Measurements from ENCODE around the gene LCAT. TPM values are rescaled to one million over a fixed set of nuclear protein-coding genes. Genes with fewer than 3 reads are reported as not detected.
"Not testable (repeated sequence)": the region's sequence is repeated elsewhere in the genome, so short reads cannot be mapped to it uniquely, and the experiment has no call there.

The LCAT gene
- total and polyA plus RNA-seq, 4 donors, result 45.7 to 201 (median 113) TPM

- TF ChIP-seq MAX (IDR thresholded peaks at IDR 0.05), result no peak
- no peak for TF ChIP-seq FOXA2 (IDR thresholded peaks at IDR 0.05)
- TF ChIP-seq JUND (IDR thresholded peaks at IDR 0.05), result no peak
- no peak for TF ChIP-seq GABPA (IDR thresholded peaks at IDR 0.05 in 1 of 2, conservative IDR thresholded peaks at IDR 0.05 in 1 of 2)
- TF ChIP-seq HNF4G (IDR thresholded peaks at IDR 0.05), result peak; percentile 42
- TF ChIP-seq RAD21 (IDR thresholded peaks at IDR 0.05), result peak in 1 of 2 donors; percentile 13
- TF ChIP-seq EGR1 (IDR thresholded peaks at IDR 0.05; ENCODE audit: low read depth in 2 of 2), result no peak
- no peak for TF ChIP-seq TAF1 (conservative IDR thresholded peaks at IDR 0.05)
Measured at GRCh38 chr16:67915831-67916723, 27.8 kb downstream of the LCAT start (continued).

DNA sequence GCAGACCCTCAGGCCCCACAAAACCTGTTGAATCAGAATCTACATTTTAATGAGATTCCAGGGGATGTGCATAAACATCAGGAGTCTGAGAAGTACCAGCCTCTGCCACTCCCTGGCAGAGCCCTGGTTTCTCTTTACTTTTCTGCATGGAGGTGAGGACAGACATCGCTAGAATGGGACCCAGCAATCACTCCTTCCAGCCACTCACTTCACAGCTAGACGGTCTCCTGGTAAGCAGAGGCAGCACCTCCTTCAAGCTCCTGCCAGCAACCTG, 28.5 kb downstream of the LCAT start:
- Histone ChIP-seq H3K4me1 (ENCODE audit: control insufficient read depth in 4 of 4, insufficient read depth in 4 of 4, low read length in 3 of 4) (peaks cover 11 to 35% (median 26%) of the 10 kb centered on the region in 4 donors), H3K36me3 (ENCODE audit: control insufficient read depth in 4 of 4, insufficient read depth in 3 of 4, low read depth in 1 of 4, low read length in 3 of 4) (peaks cover 0 to 15% (median 7%) of the 10 kb centered on the region in 4 donors), H3K27ac (ENCODE audit: low read depth in 1 of 2, low read length in 2 of 2) (peak overlapping the region in 1 of 2 donors; percentile 25)
- WGBS, result 49% methylated on average over 2 of the region's 2 CpGs
- not testable (repeated sequence) for H3K9ac ChIP-seq (ENCODE audit: low read depth in 1 of 2, low read length in 2 of 2); H3K9me3 ChIP-seq (ENCODE audit: control insufficient read depth in 4 of 4, low read length in 3 of 4); H3K4me3 ChIP-seq (ENCODE audit: low read depth in 1 of 3, low read length in 3 of 3); DNase-seq (ENCODE audit: low spot score); H3K27me3 ChIP-seq (ENCODE audit: control insufficient read depth in 4 of 4, insufficient read depth in 4 of 4, low read length in 3 of 4)

GRCh38 chr16:67914758-67915495, 29.0 kb downstream of the LCAT start:
- 43% methylated on average over 7 of the region's 7 CpGs for WGBS
- no peak for TF ChIP-seq FOXA2 (IDR thresholded peaks at IDR 0.05)
- TF ChIP-seq RXRA (IDR thresholded peaks at IDR 0.05), result peak; percentile 60 to 81
- no peak for TF ChIP-seq FOXA1 (IDR thresholded peaks at IDR 0.05)
- TF ChIP-seq, protein P1, sequence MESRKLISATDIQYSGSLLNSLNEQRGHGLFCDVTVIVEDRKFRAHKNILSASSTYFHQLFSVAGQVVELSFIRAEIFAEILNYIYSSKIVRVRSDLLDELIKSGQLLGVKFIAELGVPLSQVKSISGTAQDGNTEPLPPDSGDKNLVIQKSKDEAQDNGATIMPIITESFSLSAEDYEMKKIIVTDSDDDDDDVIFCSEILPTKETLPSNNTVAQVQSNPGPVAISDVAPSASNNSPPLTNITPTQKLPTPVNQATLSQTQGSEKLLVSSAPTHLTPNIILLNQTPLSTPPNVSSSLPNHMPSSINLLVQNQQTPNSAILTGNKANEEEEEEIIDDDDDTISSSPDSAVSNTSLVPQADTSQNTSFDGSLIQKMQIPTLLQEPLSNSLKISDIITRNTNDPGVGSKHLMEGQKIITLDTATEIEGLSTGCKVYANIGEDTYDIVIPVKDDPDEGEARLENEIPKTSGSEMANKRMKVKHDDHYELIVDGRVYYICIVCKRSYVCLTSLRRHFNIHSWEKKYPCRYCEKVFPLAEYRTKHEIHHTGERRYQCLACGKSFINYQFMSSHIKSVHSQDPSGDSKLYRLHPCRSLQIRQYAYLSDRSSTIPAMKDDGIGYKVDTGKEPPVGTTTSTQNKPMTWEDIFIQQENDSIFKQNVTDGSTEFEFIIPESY (IDR thresholded peaks at IDR 0.05), result no peak
- TF ChIP-seq GABPA (IDR thresholded peaks at IDR 0.05 in 1 of 2, conservative IDR thresholded peaks at IDR 0.05 in 1 of 2), result no peak
- peak; percentile 56 for TF ChIP-seq SP1 (IDR thresholded peaks at IDR 0.05)
- TF ChIP-seq HNF4A (conservative IDR thresholded peaks at IDR 0.05), result peak; percentile 33 to 51
- H3K9me3 ChIP-seq (ENCODE audit: control insufficient read depth in 4 of 4, low read length in 3 of 4), result no peaks in the 10 kb centered on the region
- H3K27me3 ChIP-seq (ENCODE audit: control insufficient read depth in 4 of 4, insufficient read depth in 4 of 4, low read length in 3 of 4), result no peaks in the 10 kb centered on the region
- peaks cover 0 to 15% (median 8%) of the 10 kb centered on the region in 4 donors for H3K36me3 ChIP-seq (ENCODE audit: control insufficient read depth in 4 of 4, insufficient read depth in 3 of 4, low read depth in 1 of 4, low read length in 3 of 4)
- peaks cover 11 to 35% (median 26%) of the 10 kb centered on the region in 4 donors for H3K4me1 ChIP-seq (ENCODE audit: control insufficient read depth in 4 of 4, insufficient read depth in 4 of 4, low read length in 3 of 4)
- H3K4me3 ChIP-seq (ENCODE audit: low read depth in 1 of 3, low read length in 3 of 3), result no peak overlapping the region
- H3K9ac ChIP-seq (ENCODE audit: low read depth in 1 of 2, low read length in 2 of 2), result no peak overlapping the region
- no peak for DNase-seq (ENCODE audit: low spot score)
- peak overlapping the region; percentile 21 to 67 for H3K27ac ChIP-seq (ENCODE audit: low read depth in 1 of 2, low read length in 2 of 2)

Data from liver (tissue), 9 donors.